HEK293 (cell line): Measurements from ENCODE around the gene SBF2.

Experiments used
- CTCF ChIA-PET: fragments of 350-600 bp; formaldehyde crosslinking; extraction: SDS; loops from one replicate; lab custom pipeline; 2021; ENCODE audit warnings: antibody characterized with exemption; lab: Yijun Ruan, JAX
- POLR2A ChIA-PET: fragments of 300-600 bp; formaldehyde crosslinking; extraction: SDS; loops from one replicate; lab custom pipeline; 2020; ENCODE audit warnings: antibody characterized with exemption, inconsistent platforms; lab: Yijun Ruan, JAX
- H3K27ac ChIP-seq: fragments of 200-500 bp; sonication (Bioruptor generic); 2 replicates; pipeline ENCODE4 v1.5.1; 2014; ENCODE audit warnings: low read depth, low read length, control low read depth, inconsistent platforms; ENCODE audit errors: extremely low read depth
- H3K36me3 ChIP-seq, 2 experiments: fragments of 200-500 bp in 1 of 2; sonication (Bioruptor generic) in 1 of 2; 1 replicate in 1 of 2; 2 replicates in 1 of 2; pipeline ENCODE4 v1.5.1; 2014 to 2017; ENCODE audit warnings: inconsistent platforms in 2 of 2, low read length in 2 of 2; ENCODE audit not compliant: control insufficient read depth in 2 of 2, insufficient read depth in 1 of 2
- H3K4me1 ChIP-seq: fragments of 200-500 bp; sonication (Bioruptor generic); 2 replicates; pipeline ENCODE4 v1.5.1; 2014; ENCODE audit warnings: mild to moderate bottlenecking, low read length, inconsistent platforms; ENCODE audit not compliant: control insufficient read depth, insufficient read depth
- H3K4me3 ChIP-seq: 2 replicates; pipeline ENCODE4 v1.5.1; 2011; ENCODE audit warnings: low read depth, mild to moderate bottlenecking, control low read depth, low read length, moderate library complexity
- H3K9me3 ChIP-seq: fragments of 200-500 bp; sonication (Bioruptor generic); 2 replicates; pipeline ENCODE4 v1.5.1; 2014; ENCODE audit warnings: low read depth, low read length, inconsistent platforms; ENCODE audit not compliant: control insufficient read depth, insufficient read depth
- SALL2 ChIP-seq: fragments of 450-650 bp; formaldehyde crosslinking; IDR thresholded peaks from 2 replicates; pipeline ENCODE4 v1.5.0; 2017; ENCODE audit warnings: missing biosample characterization, mild to moderate bottlenecking, missing genetic modification characterization, borderline replicate concordance
- ZEB2 ChIP-seq: fragments of 450-650 bp; formaldehyde crosslinking; IDR thresholded peaks from 2 replicates; pipeline ENCODE4 v1.5.1; 2016; ENCODE audit warnings: missing biosample characterization, missing genetic modification characterization
- ZNF114 ChIP-seq: fragments of 450-650 bp; formaldehyde crosslinking; IDR thresholded peaks from 2 replicates; pipeline ENCODE4 v1.5.0; 2017; ENCODE audit warnings: missing biosample characterization, missing genetic modification characterization
- ZNF146 ChIP-seq: fragments of 450-650 bp; formaldehyde crosslinking; IDR thresholded peaks from 2 replicates; pipeline ENCODE4 v1.5.1; 2016; ENCODE audit warnings: missing biosample characterization, missing genetic modification characterization
- ZNF223 ChIP-seq: fragments of 450-650 bp; formaldehyde crosslinking; IDR thresholded peaks from 2 replicates; pipeline ENCODE4 v1.5.1; 2016; ENCODE audit warnings: missing biosample characterization, missing genetic modification characterization
- ZNF544 ChIP-seq: fragments of 450-650 bp; formaldehyde crosslinking; IDR thresholded peaks from 2 replicates; pipeline ENCODE4 v1.5.0; 2017; ENCODE audit warnings: missing biosample characterization, missing genetic modification characterization
- ZNF561 ChIP-seq: fragments of 450-650 bp; IDR thresholded peaks from 2 replicates; pipeline ENCODE4 v1.5.1; 2018; ENCODE audit warnings: missing biosample characterization, missing genetic modification characterization, borderline replicate concordance
- ZNF623 ChIP-seq: fragments of 450-650 bp; formaldehyde crosslinking; IDR thresholded peaks from 2 replicates; pipeline ENCODE4 v1.5.1; 2016; ENCODE audit warnings: missing biosample characterization, missing genetic modification characterization
- ZNF660 ChIP-seq: fragments of 450-650 bp; IDR thresholded peaks from 2 replicates; pipeline ENCODE4 v1.5.1; 2018; ENCODE audit warnings: missing biosample characterization, mild to moderate bottlenecking, missing genetic modification characterization
- TF ChIP-seq, protein P1 (sequence below): fragments of 450-650 bp; formaldehyde crosslinking; IDR thresholded peaks from 2 replicates; pipeline ENCODE4 v1.5.1; 2016; ENCODE audit warnings: missing biosample characterization, missing genetic modification characterization
- TF ChIP-seq, protein P2 (sequence below): fragments of 450-650 bp; formaldehyde crosslinking; IDR thresholded peaks from 2 replicates; pipeline ENCODE4 v1.5.1; 2016; ENCODE audit warnings: missing biosample characterization, missing genetic modification characterization
- TF ChIP-seq, protein P3 (sequence below): fragments of 450-650 bp; IDR thresholded peaks from 2 replicates; pipeline ENCODE4 v1.5.1; 2018; ENCODE audit warnings: missing biosample characterization, mild to moderate bottlenecking, missing genetic modification characterization
- TF ChIP-seq, protein P4 (sequence below): fragments of 450-650 bp; formaldehyde crosslinking; IDR thresholded peaks from 2 replicates; pipeline ENCODE4 v1.5.1; 2017; ENCODE audit warnings: missing biosample characterization, missing genetic modification characterization
- TF ChIP-seq, protein P5 (sequence below): fragments of 450-650 bp; formaldehyde crosslinking; IDR thresholded peaks from 2 replicates; pipeline ENCODE4 v1.5.1; 2016; ENCODE audit warnings: missing biosample characterization, missing genetic modification characterization
- TF ChIP-seq, protein P6 (sequence below): fragments of 450-650 bp; formaldehyde crosslinking; IDR thresholded peaks from 2 replicates; pipeline ENCODE4 v1.5.1; 2017; ENCODE audit warnings: missing biosample characterization, missing genetic modification characterization

SBF2 gene

DNA sequence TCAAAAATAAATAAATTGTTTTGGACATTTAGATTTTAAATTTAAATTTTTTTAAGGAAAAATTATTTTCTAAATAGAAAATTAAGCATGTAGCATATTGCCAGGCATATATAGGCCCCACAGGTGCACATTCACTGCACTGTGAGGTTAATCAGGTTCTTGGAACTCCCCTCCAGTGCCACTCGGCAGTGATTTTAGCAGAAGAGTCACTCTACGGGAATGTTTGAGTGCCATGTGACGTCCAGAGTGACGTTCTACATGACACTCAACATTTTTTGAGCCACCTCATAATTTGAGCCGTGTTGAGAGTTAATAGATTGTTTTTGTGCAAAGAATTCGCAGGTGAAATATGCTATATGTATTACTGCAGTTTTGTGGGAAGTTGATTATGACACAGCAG is 552.8 kb downstream of the SBF2 start (continued):
- TF ChIP-seq ZNF544 (no peak), ZNF561 (no peak)

DNA sequence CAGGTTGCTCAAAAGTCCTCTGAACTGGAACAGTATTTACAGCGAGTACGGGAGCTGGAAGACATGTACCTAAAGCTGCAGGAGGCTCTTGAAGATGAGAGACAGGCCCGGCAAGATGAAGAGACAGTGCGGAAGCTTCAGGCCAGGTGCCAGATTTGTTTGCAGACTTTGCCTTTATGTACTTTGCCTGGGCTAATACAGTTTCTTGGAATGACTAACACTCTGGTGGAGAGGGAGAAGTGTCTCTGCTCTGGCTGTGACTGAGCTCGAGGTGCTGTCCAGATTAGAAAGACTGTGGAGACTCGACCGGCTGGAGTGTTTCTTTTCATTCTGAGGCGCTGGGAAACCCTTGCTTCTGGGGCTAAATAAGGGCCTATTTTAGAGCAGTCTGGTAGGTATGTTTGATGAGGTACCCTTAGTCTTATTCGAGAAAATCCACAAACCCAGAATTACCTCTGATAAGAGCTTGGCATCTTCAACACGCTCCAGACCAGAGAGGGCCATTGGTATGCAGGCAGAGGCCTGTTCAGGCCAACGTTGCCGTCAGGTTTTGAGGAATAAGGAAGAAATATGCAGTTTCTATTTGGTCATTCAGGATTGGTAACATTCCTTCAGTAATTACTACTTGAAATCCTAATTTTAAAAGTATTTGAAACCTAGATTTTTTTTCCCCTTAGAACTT is 553.7 kb downstream of the SBF2 start:
- Histone ChIP-seq H3K4me3 (no peak overlapping the region), H3K27ac (no peak overlapping the region), H3K4me1 (no peaks in the 10 kb centered on the region), H3K36me3 (peaks cover 0 to 51% of the 10 kb centered on the region in 2 experiments; a peak in 2 of 3 replicates), H3K9me3 (no peaks in the 10 kb centered on the region)
- ChIA-PET POLR2A (no interaction called here), CTCF (interaction anchor here (0.9 kb wide), 1 partner anchor 8 kb away, joined by 3 read pairs; no protein-coding TSS in a partner anchor)
- no peak for TF ChIP-seq SALL2
- no peak for TF ChIP-seq ZNF114
- TF ChIP-seq, protein P1, sequence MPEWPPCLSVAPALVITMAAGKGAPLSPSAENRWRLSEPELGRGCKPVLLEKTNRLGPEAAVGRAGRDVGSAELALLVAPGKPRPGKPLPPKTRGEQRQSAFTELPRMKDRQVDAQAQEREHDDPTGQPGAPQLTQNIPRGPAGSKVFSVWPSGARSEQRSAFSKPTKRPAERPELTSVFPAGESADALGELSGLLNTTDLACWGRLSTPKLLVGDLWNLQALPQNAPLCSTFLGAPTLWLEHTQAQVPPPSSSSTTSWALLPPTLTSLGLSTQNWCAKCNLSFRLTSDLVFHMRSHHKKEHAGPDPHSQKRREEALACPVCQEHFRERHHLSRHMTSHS = no peak
- TF ChIP-seq, protein P2, sequence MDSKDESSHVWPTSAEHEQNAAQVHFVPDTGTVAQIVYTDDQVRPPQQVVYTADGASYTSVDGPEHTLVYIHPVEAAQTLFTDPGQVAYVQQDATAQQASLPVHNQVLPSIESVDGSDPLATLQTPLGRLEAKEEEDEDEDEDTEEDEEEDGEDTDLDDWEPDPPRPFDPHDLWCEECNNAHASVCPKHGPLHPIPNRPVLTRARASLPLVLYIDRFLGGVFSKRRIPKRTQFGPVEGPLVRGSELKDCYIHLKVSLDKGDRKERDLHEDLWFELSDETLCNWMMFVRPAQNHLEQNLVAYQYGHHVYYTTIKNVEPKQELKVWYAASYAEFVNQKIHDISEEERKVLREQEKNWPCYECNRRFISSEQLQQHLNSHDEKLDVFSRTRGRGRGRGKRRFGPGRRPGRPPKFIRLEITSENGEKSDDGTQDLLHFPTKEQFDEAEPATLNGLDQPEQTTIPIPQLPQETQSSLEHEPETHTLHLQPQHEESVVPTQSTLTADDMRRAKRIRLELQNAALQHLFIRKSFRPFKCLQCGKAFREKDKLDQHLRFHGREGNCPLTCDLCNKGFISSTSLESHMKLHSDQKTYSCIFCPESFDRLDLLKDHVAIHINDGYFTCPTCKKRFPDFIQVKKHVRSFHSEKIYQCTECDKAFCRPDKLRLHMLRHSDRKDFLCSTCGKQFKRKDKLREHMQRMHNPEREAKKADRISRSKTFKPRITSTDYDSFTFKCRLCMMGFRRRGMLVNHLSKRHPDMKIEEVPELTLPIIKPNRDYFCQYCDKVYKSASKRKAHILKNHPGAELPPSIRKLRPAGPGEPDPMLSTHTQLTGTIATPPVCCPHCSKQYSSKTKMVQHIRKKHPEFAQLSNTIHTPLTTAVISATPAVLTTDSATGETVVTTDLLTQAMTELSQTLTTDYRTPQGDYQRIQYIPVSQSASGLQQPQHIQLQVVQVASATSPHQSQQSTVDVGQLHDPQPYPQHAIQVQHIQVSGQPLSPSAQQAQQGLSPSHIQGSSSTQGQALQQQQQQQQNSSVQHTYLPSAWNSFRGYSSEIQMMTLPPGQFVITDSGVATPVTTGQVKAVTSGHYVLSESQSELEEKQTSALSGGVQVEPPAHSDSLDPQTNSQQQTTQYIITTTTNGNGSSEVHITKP (tag by site-specific recombination) = no peak
- TF ChIP-seq ZNF146 (tag by site-specific recombination) = no peak
- TF ChIP-seq, protein P3, sequence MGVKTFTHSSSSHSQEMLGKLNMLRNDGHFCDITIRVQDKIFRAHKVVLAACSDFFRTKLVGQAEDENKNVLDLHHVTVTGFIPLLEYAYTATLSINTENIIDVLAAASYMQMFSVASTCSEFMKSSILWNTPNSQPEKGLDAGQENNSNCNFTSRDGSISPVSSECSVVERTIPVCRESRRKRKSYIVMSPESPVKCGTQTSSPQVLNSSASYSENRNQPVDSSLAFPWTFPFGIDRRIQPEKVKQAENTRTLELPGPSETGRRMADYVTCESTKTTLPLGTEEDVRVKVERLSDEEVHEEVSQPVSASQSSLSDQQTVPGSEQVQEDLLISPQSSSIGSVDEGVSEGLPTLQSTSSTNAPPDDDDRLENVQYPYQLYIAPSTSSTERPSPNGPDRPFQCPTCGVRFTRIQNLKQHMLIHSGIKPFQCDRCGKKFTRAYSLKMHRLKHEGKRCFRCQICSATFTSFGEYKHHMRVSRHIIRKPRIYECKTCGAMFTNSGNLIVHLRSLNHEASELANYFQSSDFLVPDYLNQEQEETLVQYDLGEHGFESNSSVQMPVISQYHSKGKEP (tag by site-specific recombination) = no peak
- no peak for TF ChIP-seq ZNF223

DNA sequence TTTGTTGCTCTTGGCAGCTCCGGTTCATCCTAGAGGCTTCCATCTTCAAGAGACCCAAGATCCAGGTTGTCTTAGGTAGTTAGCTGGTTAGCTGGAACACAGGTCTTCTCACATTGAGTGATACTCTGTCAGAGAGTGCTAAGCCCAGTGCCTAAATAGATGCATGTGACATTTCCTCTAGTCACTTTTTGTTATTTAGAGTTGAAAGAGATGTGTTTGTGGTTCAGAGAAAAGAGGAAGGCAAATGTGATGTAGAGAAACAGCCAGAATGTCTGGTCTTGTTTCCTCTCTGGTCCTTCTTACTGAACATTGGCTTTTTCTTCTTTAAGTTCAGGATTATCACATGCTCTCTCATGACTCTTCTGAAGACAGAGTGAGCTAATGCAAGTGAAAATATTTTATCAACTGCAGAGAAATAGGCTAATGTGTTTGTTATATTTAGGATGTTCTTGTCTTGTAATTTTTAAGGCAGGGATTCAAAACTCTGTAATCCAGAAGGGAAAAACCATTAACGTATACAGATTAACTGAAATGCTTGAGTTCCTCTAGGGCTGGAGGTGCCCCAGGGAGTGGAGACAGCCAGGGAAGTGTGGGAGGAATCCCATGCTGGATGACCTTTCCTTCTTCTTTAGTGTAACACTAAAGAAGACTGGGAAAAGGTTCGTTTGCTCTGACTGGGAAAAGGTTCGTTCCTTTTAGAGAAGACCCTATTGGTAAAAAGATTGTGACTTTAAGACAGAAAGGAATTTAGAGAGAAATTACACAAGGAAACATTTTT is 554.7 kb downstream of the SBF2 start:
- H3K27ac ChIP-seq = no peak overlapping the region

More for the DNA sequence above, 554.7 kb downstream of the SBF2 start:
- Histone ChIP-seq H3K9me3 (no peaks in the 10 kb centered on the region), H3K4me3 (no peak overlapping the region), H3K4me1 (no peaks in the 10 kb centered on the region), H3K36me3 (peaks cover 0 to 53% of the 10 kb centered on the region in 2 experiments; a peak in 2 of 3 replicates)
- TF ChIP-seq ZEB2 (tag by site-specific recombination) = no peak
- no peak for TF ChIP-seq ZNF623 (tag by site-specific recombination)
- TF ChIP-seq, protein P1 = no peak
- TF ChIP-seq, protein P4, sequence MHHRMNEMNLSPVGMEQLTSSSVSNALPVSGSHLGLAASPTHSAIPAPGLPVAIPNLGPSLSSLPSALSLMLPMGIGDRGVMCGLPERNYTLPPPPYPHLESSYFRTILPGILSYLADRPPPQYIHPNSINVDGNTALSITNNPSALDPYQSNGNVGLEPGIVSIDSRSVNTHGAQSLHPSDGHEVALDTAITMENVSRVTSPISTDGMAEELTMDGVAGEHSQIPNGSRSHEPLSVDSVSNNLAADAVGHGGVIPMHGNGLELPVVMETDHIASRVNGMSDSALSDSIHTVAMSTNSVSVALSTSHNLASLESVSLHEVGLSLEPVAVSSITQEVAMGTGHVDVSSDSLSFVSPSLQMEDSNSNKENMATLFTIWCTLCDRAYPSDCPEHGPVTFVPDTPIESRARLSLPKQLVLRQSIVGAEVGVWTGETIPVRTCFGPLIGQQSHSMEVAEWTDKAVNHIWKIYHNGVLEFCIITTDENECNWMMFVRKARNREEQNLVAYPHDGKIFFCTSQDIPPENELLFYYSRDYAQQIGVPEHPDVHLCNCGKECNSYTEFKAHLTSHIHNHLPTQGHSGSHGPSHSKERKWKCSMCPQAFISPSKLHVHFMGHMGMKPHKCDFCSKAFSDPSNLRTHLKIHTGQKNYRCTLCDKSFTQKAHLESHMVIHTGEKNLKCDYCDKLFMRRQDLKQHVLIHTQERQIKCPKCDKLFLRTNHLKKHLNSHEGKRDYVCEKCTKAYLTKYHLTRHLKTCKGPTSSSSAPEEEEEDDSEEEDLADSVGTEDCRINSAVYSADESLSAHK (tag by site-specific recombination) = no peak
- TF ChIP-seq, protein P5, sequence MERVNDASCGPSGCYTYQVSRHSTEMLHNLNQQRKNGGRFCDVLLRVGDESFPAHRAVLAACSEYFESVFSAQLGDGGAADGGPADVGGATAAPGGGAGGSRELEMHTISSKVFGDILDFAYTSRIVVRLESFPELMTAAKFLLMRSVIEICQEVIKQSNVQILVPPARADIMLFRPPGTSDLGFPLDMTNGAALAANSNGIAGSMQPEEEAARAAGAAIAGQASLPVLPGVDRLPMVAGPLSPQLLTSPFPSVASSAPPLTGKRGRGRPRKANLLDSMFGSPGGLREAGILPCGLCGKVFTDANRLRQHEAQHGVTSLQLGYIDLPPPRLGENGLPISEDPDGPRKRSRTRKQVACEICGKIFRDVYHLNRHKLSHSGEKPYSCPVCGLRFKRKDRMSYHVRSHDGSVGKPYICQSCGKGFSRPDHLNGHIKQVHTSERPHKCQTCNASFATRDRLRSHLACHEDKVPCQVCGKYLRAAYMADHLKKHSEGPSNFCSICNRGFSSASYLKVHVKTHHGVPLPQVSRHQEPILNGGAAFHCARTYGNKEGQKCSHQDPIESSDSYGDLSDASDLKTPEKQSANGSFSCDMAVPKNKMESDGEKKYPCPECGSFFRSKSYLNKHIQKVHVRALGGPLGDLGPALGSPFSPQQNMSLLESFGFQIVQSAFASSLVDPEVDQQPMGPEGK (tag by site-specific recombination) = no peak
- TF ChIP-seq, protein P6, sequence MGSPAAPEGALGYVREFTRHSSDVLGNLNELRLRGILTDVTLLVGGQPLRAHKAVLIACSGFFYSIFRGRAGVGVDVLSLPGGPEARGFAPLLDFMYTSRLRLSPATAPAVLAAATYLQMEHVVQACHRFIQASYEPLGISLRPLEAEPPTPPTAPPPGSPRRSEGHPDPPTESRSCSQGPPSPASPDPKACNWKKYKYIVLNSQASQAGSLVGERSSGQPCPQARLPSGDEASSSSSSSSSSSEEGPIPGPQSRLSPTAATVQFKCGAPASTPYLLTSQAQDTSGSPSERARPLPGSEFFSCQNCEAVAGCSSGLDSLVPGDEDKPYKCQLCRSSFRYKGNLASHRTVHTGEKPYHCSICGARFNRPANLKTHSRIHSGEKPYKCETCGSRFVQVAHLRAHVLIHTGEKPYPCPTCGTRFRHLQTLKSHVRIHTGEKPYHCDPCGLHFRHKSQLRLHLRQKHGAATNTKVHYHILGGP (tag by site-specific recombination) = no peak
- TF ChIP-seq ZNF660 (tag by site-specific recombination) = no peak
- POLR2A ChIA-PET = no interaction called here
- CTCF ChIA-PET = interaction anchor here (0.9 to 4.4 kb wide), 2 partner anchors 8 to 9 kb away, joined by 3 to 17 read pairs; no protein-coding TSS in a partner anchor
